Ishikawa (cell line): Measurements from ENCODE around the gene PLEKHH2.

Experiments used
- CEBPB ChIP-seq: IDR thresholded peaks from 2 replicates; pipeline ENCODE4 v1.6.1; 2012
- CREB1 ChIP-seq: IDR thresholded peaks from 2 replicates; pipeline ENCODE4 v1.6.1; 2012; ENCODE audit warnings: low read depth
- EGR1 ChIP-seq: IDR thresholded peaks from 2 replicates; pipeline ENCODE4 v1.6.1; 2012
- EP300 ChIP-seq: IDR thresholded peaks from 2 replicates; pipeline ENCODE4 v1.6.1; 2012; ENCODE audit warnings: borderline replicate concordance
- FOXM1 ChIP-seq: IDR thresholded peaks from 2 replicates; pipeline ENCODE4 v1.6.1; 2012; ENCODE audit warnings: low read depth, borderline replicate concordance
- MAX ChIP-seq: IDR thresholded peaks from 2 replicates; pipeline ENCODE4 v1.6.1; 2012
- NFIC ChIP-seq: IDR thresholded peaks from 2 replicates; pipeline ENCODE4 v1.6.1; 2012
- RAD21 ChIP-seq: IDR thresholded peaks from 2 replicates; pipeline ENCODE4 v1.6.1; 2012; ENCODE audit warnings: low read depth
- REST ChIP-seq: IDR thresholded peaks from 2 replicates; pipeline ENCODE4 v1.6.1; 2012; ENCODE audit warnings: low read depth, mild to moderate bottlenecking
- TAF1 ChIP-seq: IDR thresholded peaks from 2 replicates; pipeline ENCODE4 v1.6.1; 2012; ENCODE audit warnings: low read depth, mild to moderate bottlenecking
- TCF12 ChIP-seq: IDR thresholded peaks from 2 replicates; pipeline ENCODE4 v1.6.1; 2012; ENCODE audit warnings: low read depth
- TEAD4 ChIP-seq: IDR thresholded peaks from 2 replicates; pipeline ENCODE4 v1.6.1; 2012
- USF1 ChIP-seq: IDR thresholded peaks from 2 replicates; pipeline ENCODE4 v1.6.1; 2012
- YY1 ChIP-seq: IDR thresholded peaks from 2 replicates; pipeline ENCODE4 v1.6.1; 2012; ENCODE audit warnings: low read depth
- ZBTB7A ChIP-seq: IDR thresholded peaks from 2 replicates; pipeline ENCODE4 v1.6.1; 2012; ENCODE audit warnings: low read depth

The PLEKHH2 gene

GRCh38 chr2:43725711-43726246, 88.7 kb downstream of the PLEKHH2 start:
- no peak for TF ChIP-seq REST

GRCh38 chr2:43727634-43728014, 90.6 kb downstream of the PLEKHH2 start:
- no peak for TF ChIP-seq YY1
- TF ChIP-seq TEAD4: no peak
- no peak for TF ChIP-seq EGR1
- TF ChIP-seq TCF12: no peak
- TF ChIP-seq CEBPB: no peak
- TF ChIP-seq CREB1: no peak
- TF ChIP-seq ZBTB7A: no peak
- no peak for TF ChIP-seq TAF1
- no peak for TF ChIP-seq MAX
- no peak for TF ChIP-seq USF1
- TF ChIP-seq FOXM1: no peak
- no peak for TF ChIP-seq REST
- TF ChIP-seq EP300: no peak
- no peak for TF ChIP-seq RAD21
- TF ChIP-seq NFIC: no peak

GRCh38 chr2:43729491-43730174, 92.6 kb downstream of the PLEKHH2 start:
- TF ChIP-seq MAX: no peak
- no peak for TF ChIP-seq EGR1
- TF ChIP-seq RAD21: no peak
- no peak for TF ChIP-seq NFIC
- TF ChIP-seq FOXM1: no peak
- TF ChIP-seq CEBPB: no peak
- TF ChIP-seq REST: no peak
- TF ChIP-seq EP300: no peak
- TF ChIP-seq TEAD4: no peak
- TF ChIP-seq TCF12: no peak
- TF ChIP-seq YY1: no peak
- no peak for TF ChIP-seq CREB1
- no peak for TF ChIP-seq TAF1
- no peak for TF ChIP-seq ZBTB7A
- TF ChIP-seq USF1: no peak

GRCh38 chr2:43731211-43731610, 94.2 kb downstream of the PLEKHH2 start:
- TF ChIP-seq RAD21 (no peak), REST (no peak), EGR1 (no peak), EP300 (no peak), MAX (no peak), TAF1 (no peak), NFIC (no peak), YY1 (no peak), FOXM1 (no peak), CREB1 (no peak)
